LHCN-M2 (cell line): Measurements from ENCODE around the gene TNFRSF1A. TPM values are rescaled to one million over a fixed set of nuclear protein-coding genes. Genes with fewer than 3 reads are reported as not detected.

Experiments
- DNase-seq: peaks from one replicate; pipeline ENCODE4 v3.0.0-alpha.2; 2012; ENCODE audit warnings: low read depth
- total RNA-seq: library from RNA; depleted of rRNA; stranded (reverse); fragments of >200 nt; gene quantifications from 2 replicates; pipeline ENCODE4 v1.2.3, GENCODE V29; 2014

TNFRSF1A gene
- total RNA-seq, 1 experiment from 2014 or later = 233 TPM

- no peak for DNase-seq
These were observed 3.9 kb downstream of the TNFRSF1A start for GRCh38 chr12:6337958-6338433.

DNA sequence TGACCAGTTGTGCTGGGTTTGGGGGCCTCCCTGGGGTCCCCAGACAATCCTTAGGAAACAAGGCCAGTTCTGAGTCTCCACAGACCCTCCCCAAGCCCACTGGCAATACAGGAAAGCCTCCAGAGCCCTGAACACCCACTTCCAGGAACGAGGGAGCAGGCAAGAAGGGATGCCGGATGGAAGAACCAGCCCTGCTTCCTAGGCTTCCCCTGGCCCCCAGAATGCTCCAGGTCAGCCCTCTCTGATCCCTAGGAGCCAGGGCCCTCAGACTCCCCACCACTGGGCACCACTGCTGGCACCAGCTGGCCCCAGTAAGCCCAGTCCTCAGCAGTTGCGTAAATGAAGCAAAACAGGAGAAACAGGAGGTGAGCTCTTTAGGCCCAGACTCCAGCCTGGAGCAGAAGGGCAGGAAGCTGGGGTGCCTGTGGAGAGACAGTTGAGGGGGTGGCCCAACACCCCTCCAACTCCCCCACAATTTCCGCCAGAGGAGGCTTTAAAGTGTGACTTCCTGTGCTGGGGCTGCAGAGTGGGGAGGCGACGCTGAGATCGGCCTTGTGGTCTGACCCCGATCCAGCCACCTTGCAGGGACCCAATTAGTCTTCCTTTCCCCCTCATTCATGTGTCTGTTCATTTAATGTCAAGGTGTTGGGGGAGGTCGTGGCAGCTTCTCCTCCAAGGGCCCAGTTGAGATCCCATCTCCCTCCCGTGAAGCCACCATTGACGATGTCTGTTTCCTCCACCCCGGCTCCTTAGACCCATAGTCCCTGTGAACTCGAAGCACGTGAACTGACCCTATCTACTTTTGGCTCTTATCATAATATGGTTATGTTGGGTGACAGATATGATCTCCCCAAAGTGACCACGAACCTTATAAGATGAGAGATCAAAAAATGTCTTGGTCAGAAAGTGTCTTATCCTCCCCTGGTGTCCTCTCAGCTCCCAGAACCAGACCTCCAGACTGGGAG, 4.7 kb downstream of the TNFRSF1A start:
- DNase-seq = peak; percentile 64

DNA sequence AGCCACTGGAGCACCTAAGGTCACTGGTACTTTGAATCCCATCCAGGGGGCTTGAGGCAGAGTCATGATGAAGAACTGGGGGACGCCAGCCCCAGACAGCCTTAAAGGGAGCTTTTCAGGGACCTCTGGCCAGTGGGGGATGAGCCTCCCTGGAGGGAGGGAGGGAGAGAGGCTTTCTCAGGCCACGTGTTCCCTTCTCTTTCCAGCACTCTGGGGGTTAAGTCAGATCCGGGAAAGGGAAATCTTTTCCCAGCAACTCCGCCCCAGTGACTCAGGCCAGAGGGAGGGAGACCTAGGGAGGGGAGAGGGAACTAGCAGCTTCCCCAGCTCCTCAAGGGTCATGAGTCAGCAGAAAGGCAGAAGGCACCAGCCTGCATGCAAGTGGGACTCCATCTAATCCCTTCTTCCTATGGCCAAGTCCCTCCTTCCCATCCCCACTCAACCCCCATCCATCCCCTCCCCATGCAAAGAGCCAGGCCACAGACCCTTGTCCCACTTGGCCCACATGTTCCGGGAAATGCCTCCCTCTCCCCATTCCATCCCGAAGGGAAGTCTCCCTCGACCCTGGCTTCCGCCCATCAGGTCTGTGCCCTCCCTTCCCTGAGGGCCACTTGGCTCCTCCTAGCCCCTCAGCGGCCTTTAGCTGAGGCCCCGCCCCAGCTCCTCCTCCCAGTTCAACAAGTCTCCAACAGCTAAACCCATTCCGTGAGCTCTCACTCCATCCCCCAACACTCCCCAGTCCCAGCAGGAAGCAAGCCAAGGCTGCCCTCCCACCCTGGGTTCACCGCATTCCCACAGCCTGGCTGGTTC, 5.6 kb downstream of the TNFRSF1A start:
- DNase-seq = peak; percentile 100

DNA sequence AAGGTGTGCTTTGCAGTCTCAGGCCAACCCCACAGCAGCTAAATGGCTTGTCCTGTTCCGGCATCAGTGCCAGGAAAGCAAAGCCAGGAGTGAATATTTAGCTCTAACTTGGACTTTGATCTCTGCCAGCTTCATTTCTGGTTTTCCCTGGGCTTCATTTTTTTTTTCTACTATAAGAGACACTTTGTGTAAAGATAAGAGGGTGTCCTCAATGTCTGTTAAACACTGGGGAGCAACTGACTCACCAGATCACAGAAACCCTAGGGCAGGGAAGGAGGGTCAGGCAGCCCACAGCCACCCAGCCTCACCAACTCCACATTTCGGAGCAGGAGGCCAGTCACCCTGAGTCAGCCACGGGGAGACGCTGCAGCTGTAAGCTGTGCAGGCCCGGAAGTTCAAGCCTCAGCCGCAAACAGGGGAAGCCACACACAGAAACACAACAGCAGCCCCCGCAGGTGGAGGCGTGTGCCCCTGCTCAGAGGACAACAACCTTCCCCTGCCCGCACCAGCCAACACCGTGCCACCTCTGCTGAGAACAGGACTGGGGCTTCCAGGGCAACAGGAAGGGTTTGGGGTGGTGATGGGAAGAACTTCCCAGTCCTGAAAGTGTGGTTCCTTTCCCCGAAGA, 6.3 kb downstream of the TNFRSF1A start:
- DNase-seq = peak; percentile 92

DNA sequence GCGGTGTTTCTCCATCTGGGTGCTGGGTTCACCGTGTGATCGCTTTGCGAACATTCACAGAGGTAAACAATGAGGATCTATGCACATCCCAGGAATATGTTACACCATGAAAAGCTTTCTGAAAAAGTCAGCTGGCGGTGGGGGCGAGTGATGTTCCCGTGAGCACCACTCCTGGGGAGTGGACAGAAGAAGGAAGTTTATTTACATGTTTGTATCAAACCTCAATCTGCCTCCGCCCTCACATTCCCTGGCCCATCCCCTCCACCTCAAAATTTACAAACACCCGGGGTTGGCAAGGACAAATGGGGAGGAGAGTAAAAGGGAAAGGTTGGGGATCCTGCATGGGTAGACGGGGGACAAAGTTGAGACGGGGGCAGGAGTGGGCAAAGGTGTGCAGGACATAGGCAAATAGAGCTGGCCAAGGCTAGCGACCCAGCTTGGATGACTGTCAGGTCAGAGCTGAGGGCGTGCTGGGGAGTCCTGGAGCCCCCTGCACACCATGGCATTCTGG, 6.9 kb downstream of the TNFRSF1A start:
- no peak for DNase-seq

DNA sequence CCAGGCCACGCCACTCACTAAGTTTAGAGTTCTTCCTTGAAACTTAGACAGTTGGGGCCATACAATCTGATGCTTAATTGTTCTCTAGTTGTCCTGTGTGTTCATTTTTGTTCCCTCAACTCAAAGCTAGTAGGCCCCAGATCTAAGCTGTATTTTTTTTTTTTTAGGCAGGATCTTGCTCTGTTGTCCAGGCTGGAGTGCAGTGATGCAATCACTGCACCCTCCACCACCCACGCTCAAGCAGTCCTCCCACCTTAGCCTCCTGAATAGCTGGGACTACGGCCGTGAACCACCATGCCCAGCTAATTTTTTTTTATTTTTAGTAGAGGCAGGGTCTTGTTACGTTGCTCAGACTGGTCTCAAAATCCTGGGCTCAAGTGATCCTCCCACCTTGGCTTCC, 7.5 kb downstream of the TNFRSF1A start:
- no peak for DNase-seq

DNA sequence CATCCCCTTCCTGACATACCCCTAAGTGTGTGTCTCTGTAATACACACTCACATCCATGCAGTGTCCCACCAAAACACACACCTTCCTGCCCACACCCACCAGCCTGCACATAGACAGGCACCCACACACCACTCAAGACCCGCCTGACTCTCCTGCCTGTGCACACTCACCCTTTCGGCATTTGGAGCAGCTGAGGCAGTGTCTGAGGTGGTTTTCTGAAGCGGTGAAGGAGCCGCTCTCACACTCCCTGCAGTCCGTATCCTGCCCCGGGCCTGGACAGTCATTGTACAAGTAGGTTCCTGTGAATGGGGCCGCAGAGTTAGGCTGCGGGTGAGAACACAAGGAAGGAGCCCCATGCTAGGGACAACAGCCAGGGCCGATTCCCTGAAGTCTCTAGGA, 8.3 kb downstream of the TNFRSF1A start:
- peak; percentile 88 for DNase-seq

DNA sequence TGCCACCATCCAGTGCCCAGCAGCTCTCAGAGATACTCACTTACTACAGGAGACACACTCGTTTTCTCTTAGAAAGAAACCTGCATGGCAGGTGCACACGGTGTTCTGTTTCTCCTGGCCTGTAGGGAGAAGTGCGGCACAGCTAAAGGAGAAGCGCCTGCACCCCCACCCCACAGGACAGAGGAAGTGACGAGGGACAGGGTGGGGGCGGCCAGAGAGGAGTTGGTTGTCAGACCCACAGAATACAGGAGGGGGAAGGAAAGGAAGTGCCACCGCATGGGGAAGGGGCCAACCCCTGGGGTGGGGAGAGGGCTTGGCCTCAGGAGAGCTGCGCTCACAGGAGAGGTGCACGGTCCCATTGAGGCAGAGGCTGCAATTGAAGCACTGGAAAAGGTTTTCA, 8.8 kb downstream of the TNFRSF1A start:
- DNase-seq = no peak

DNA sequence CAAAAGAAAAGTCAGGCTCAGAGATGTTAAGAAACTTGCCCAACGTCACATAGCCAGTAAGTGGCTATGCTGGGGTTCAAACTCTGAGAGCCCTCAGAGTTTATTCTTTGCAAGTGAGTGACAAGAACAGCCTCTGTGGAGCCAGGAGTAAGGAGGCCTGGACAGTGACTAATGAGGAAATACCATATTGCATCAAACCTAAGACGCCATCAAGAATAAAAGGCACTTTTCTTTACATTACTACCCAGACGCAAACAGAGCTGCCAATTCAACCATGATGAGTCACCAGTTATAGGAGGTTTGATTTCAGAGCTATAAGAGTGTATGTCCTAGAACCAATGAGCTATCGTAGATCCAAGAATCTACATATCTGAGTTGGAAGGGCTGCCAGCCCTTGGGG, 9.4 kb downstream of the TNFRSF1A start:
- DNase-seq = peak; percentile 92

DNA sequence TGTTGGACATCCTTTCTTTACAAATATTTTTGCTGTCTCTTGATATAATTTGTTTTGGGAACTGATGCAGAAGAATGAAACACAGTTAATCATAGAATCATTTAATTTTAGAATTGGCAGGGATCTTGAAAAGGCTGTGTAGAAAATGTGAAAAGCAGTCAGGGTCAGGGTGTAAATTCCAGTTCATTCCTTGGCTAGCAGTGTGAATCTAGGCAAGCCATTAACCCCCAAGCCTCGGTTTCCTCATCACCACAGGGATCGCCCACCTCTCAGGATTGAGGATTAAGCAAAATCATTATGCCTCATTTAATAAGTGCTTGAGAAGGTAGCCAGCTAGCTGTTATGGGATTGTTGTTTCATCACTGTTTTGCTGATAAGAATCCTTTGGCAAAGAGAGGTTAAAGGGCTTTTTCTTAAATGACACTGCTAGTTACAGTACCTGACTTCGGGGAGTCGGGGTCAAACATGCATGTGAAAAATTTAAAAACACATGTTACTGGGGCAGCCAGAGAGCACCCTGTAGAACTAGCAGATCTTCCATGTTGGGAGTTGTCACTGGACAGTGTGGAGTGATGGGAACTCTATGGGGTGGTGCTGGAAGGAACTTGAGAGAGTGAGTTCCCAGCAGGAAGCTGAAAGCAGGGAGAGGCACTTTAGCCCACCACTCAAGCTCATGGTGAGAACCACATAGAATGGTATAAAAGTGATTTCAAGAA, 10.7 kb downstream of the TNFRSF1A start:
- DNase-seq = no peak

GRCh38 chr12:6330192-6330591, 11.7 kb downstream of the TNFRSF1A start:
- DNase-seq = no peak

- no peak for DNase-seq
These were observed 12.2 kb downstream of the TNFRSF1A start for GRCh38 chr12:6329703-6330064.

GRCh38 chr12:6328945-6329702, 12.8 kb downstream of the TNFRSF1A start:
- no peak for DNase-seq

- DNase-seq = no peak
These were observed 13.7 kb downstream of the TNFRSF1A start for GRCh38 chr12:6328045-6328779.

GRCh38 chr12:6327229-6328041, 14.4 kb downstream of the TNFRSF1A start:
- no peak for DNase-seq

- no peak for DNase-seq
These were observed 15.3 kb downstream of the TNFRSF1A start for GRCh38 chr12:6326316-6327228.

DNA sequence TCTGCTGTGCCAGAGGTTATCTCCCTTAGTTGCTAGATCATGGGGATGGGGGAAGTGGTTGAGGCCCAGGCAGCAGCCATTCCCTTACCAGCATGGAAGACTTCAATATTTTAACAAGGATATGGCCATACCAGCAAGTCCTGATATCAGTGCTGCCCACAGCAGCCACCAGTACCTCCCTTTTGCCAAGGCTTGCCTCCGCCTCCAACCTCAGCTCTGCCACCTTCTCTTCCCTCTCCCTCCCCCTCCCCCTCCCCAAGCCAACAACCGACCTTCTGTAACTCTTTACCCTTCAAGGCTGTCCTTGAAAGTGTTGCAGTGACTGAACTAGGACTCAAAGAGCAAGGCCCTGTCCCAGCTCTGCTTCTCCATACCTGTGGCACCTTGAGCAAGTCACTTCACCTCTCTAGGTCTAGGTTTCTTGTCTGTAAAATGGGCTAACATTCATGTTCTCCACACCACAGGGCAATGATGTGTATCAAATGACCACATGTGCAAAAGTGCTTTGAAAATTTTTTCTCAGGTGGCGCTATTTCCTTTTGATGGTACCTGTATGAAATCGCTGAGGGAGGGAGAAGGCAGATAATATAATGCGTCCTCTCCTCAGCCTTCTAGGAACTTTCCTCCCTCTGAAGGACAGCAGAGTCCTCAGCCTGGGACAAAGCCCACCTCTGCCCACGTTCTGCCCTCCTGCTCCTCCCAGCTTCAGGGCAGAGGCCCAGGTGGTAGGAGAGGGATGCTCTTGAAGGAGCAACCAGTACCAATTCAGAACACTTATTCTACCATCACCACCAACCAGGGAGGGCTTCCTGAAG, 16.7 kb downstream of the TNFRSF1A start:
- no peak for DNase-seq
